Astrocyte (in vitro differentiated cells and primary cell): ENCODE measurements around the gene HEATR5A.

ENCODE experiments used
- CTCF ChIP-seq: IDR thresholded peaks from 2 replicates; pipeline ENCODE4 v1.5.1; 2011; ENCODE audit warnings: low read depth, mild to moderate bottlenecking, inconsistent platforms, low read length, moderate library complexity; ENCODE audit not compliant: insufficient read depth
- EZH2 ChIP-seq: IDR thresholded peaks from 2 replicates; pipeline ENCODE4 v1.6.1; 2012; ENCODE audit warnings: mild to moderate bottlenecking, low read length, inconsistent platforms; ENCODE audit not compliant: insufficient read depth

GRCh38 chr14:31263485-31264133 lies 156.7 kb downstream of the HEATR5A start:
- TF ChIP-seq CTCF (no peak), EZH2 (no peak)
